D721Med (cell line): ENCODE data around the gene CD72.
A peak's percentile ranks its signal among the peaks of the same experiment; 100 is the strongest.

ENCODE experiments used
- DNase-seq: peaks from one replicate; pipeline ENCODE4 v3.0.0; 2011; ENCODE audit warnings: low spot score; ENCODE audit not compliant: insufficient read length
- FAIRE-seq: peaks from 2 replicates; lab custom pipeline; 2011; peaks lifted over from hg19 to GRCh38; lab: Jason Lieb, UNC
- TF ChIP-seq, protein P1 (sequence below): IDR thresholded peaks from 2 replicates; pipeline ENCODE4 v1.5.1; 2012; ENCODE audit warnings: mild to moderate bottlenecking, control low read depth; ENCODE audit not compliant: insufficient read depth; ENCODE audit errors: missing control alignments

CD72 gene

GRCh38 chr9:35662437-35662836 is 44.2 kb upstream of the CD72 start:
- TF ChIP-seq, protein P1, sequence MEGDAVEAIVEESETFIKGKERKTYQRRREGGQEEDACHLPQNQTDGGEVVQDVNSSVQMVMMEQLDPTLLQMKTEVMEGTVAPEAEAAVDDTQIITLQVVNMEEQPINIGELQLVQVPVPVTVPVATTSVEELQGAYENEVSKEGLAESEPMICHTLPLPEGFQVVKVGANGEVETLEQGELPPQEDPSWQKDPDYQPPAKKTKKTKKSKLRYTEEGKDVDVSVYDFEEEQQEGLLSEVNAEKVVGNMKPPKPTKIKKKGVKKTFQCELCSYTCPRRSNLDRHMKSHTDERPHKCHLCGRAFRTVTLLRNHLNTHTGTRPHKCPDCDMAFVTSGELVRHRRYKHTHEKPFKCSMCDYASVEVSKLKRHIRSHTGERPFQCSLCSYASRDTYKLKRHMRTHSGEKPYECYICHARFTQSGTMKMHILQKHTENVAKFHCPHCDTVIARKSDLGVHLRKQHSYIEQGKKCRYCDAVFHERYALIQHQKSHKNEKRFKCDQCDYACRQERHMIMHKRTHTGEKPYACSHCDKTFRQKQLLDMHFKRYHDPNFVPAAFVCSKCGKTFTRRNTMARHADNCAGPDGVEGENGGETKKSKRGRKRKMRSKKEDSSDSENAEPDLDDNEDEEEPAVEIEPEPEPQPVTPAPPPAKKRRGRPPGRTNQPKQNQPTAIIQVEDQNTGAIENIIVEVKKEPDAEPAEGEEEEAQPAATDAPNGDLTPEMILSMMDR, result no peak
- DNase-seq, result no peak
- no peak for FAIRE-seq

DNA sequence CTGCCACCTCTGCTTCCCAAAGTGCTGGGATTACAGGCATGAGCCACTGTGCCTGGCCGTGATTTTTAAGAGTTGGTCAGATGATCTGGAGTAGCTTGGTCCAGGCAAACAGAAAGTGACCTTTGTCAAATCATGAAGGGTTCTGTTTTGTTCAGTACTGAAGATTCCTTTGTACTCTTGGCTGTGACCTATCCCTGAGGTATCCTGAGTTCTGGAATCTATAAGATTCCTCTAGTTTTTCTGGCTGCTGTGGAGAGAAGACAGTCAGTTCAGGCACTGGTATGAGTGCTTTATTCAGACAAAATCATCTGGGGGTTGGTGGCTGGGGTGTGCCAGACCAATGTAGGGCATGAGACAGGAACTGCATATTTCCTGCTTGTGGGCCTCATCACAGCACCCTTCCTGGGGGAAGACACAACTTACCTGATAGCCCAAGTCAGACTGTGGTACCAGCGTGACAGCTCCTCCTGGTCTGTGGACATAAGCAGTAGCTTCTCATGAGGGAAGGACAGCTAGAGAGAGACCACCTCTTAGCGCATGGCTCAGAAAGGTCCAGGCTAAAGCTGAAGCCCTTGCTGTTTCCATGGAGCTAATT is 43.6 kb upstream of the CD72 start:
- TF ChIP-seq, protein P1, result no peak
- no peak for DNase-seq
- no peak for FAIRE-seq

GRCh38 chr9:35660966-35661415 is 42.8 kb upstream of the CD72 start:
- no peak for FAIRE-seq

GRCh38 chr9:35659340-35659739 is 41.1 kb upstream of the CD72 start:
- DNase-seq, result no peak

More at GRCh38 chr9:35660966-35661415, 42.8 kb upstream of the CD72 start:
- TF ChIP-seq, protein P1, result peak; percentile 28
- no peak for DNase-seq

DNA sequence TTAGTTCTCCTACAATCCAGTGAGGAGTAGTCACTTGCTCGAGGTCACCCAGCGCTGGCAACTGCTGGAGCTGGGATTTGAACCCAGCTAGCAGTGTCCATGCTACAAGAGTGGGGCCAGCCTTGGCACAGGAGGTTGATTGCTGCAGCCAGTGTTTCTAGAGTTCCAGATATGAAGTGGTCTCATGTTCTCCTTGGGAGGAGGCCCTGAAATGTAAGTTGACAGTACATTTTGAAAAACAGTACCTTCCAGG is 40.7 kb upstream of the CD72 start:
- no peak for DNase-seq
- TF ChIP-seq, protein P1, result no peak
- no peak for FAIRE-seq

More at GRCh38 chr9:35659340-35659739, 41.1 kb upstream of the CD72 start:
- FAIRE-seq, result no peak
- TF ChIP-seq, protein P1, result no peak

GRCh38 chr9:35658137-35658967 is 40.1 kb upstream of the CD72 start, which contains the start of gene CCDC107:
Gene CCDC107 (plus strand): TSS chr9:35658292. CDS start chr9:35658380, 88 bp downstream.
- DNase-seq (peak; percentile 76), FAIRE-seq (no peak)
- TF ChIP-seq, protein P1, result peak; percentile 42
